ENCODE measurements around the gene NELL2. TPM values are rescaled to one million over a fixed set of nuclear protein-coding genes. Genes with fewer than 3 reads are reported as not detected.
"Not testable (repeated sequence)": the region's sequence is repeated elsewhere in the genome, so short reads cannot be mapped to it uniquely, and the experiment has no call there.

The NELL2 gene
- total RNA-seq, 1 donor from 2014 or later = 47.9 TPM

DNA sequence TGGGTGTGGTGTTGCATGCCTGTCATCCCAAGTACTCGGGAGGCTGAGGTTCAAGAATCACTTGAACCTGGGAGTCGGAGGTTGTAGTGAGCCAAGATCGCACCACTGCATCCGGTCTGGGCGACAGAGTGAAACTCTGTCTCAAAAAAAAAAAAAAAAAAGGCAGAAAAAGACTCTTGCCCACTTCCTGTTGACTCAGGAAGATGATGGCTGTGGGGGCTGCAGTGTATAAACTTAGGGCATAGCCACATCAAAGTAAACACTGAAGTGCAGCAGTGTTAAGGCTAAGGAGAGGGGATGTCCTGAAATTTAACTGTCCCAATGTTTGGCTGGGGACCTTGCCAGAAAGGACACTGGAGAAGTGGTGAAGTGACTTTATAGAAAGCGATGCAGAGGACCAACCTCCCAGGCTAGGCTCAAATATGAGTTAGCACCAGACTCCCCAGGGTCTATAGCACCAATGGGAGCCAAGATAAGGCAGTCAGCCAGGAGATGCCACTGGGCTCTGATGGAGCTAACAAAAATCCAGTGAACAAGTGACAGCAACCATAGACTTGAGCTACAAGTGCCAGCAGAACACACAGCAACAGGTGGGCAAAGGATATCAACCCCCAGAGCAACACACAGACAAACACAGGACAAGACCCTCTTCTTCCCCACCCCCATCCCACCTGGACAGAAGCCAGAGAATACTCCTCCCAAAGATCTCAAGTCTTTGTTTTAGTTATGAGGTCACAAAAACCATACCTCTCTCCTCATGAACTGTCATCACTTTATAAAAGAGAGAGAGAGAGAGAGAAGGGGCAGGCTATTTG lies 28.0 kb downstream of the NELL2 start:
- intact Hi-C loops (cut with micrococcal nuclease) = loop anchor here (1.0 to 10.0 kb wide), 10 partner anchors 12 to 1537 kb away; partner anchors contain the start of genes ARID2 and SCAF11

DNA sequence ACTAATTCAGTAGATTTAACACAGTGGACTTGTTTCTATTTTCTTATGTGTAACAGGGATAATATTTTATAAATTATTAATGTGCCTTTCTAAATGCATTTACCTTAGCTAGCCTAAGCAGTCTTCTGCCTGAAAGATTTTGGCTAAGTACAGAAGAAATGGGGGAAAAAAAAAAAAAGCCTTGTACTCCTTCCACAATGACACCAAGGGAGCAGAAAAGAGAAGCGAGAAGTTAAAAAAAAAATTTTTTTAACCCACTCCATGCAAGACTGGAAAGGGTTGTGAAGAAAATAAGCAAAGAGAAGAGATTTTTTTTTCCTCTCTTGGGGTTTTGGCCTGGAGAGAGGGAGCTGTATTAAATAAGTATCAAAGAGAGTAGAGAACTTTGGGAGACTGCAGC lies 28.7 kb downstream of the NELL2 start:
- intact Hi-C loops (cut with micrococcal nuclease) = loop anchor here (1.0 to 10.0 kb wide), 5 partner anchors 11 to 1537 kb away; partner anchors contain the start of genes ARID2 and SCAF11

DNA sequence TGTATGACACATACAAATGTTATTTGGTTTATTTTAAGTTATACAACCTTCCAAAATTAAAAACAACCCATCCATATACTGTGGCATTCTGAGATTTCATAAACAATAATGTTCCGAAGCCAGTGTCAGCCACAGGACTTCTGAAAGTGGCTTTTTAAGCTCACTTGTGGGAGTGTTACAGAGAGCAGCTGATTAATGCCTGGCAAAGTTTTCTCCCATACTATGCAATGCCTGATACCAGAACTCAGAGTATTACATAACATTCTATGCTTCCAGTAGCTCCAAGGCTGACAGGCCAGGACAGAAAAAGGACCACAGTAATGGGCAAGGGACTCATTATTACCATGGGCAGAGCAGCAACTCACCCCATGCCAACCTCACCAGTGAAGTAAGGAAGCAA lies 29.3 kb downstream of the NELL2 start:
- intact Hi-C loops (cut with micrococcal nuclease) = loop anchor here (1.0 to 10.0 kb wide), 5 partner anchors 11 to 1538 kb away; partner anchors contain the start of genes ARID2 and SCAF11

DNA sequence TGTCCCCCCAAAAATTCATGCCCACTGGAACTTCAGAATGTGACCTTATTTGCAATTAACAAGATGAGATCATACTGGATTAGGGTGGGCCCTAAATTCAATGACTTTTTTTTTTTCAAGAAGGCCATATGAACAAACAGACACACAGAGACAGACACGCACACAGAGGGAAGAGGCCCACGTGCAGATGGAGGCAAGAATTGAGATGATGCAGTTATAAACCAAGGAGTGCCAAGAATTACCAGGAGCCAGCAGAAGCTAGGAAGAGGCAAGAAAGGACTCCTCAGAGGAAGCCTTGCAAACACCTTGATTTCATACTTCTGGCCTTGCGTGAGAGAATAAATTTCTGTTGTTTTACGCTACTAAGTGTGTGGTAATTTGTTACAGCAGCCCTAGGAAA lies 33.4 kb downstream of the NELL2 start:
- intact Hi-C loops (cut with micrococcal nuclease) = loop anchor here (10.0 kb wide), 2 partner anchors 1372 to 1542 kb away; no protein-coding TSS in a partner anchor

DNA sequence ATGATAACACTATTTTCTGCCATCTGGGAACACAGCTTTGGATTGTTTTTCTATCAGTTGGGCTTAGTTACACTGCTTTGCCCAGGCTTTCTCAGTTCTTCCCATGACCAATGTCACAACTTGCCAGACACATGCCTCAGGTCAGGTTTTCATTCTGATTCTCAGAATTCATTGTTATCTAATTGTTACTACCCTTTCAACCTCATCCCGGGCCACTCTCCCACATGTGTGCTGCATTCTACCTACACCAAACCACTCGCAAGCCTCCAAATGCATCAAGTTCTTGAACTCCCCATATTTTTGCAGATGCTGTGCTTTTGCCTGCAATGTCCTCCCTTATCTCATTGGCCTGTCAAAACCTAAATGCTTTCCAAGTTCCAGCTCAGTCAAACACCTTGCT lies 36.3 kb downstream of the NELL2 start:
- intact Hi-C loops (cut with micrococcal nuclease) = loop anchor here (10.0 kb wide), 2 partner anchors 1375 to 1545 kb away; no protein-coding TSS in a partner anchor

DNA sequence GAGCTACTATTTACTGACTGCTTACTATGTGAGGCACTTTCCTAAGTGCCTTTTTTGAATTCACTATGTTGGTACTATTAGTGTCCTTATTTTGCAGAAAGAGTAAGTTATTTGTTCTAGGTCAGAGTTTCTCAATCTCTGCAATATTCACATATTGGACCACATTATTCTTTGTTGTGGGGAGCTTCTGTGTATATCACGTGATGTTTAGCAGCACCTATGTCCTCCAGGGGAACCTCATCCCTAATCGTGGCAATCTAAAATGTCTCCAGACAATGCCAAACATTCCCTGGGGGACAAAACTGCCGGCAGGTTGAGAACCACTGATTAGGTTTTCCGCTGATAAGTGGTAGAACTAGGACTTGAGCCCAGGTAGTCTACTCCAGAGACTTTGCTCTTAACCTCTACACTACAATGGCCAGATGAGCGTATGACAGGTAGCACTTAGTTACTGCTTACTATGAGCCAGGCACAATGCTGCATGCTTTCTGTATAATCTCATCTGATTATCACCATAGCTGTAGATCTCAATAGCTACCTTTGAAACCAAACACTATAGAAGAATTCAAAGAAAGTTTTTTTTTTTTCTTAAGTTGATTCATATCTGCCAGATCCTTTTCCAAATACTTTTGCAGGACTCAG lies 38.9 kb downstream of the NELL2 start:
- intact Hi-C loops (cut with micrococcal nuclease) = no loop called here

DNA sequence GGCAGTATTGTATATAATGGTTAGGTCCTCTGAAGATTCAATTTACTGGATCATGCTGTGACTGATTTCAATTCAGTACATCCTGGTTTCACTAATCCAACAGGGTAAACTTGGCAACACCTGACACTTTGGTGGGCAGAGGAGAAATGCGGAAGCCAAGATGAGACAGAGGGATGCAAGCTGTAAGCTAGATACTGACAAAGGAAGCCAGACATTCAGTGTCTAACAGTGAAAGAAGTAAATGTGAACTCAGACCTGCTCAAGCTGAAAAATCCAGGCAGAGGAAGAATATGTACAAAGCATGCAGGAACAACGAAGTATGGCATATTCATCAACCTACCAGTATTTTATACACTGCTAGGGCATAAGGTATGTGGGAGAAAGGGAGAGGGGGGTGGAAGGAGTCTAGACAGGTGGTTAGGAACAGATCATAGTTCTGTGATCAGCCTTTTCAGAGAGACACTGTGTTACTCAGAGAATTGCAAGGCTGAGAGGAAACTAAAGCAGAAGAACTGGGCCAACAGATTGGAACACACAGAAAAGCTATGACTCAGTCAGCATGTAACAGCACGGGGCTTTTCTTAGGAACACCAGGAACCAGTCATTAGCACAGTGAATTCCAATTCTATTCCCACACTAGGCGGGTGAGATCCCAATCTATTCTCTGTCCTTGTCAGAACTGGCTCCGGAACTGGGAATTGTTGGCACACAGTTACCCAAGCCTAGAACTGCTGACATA lies 40.3 kb downstream of the NELL2 start:
- intact Hi-C loops (cut with micrococcal nuclease) = loop anchor here (1.0 kb wide), 2 partner anchors 8 to 11 kb away; no protein-coding TSS in a partner anchor

DNA sequence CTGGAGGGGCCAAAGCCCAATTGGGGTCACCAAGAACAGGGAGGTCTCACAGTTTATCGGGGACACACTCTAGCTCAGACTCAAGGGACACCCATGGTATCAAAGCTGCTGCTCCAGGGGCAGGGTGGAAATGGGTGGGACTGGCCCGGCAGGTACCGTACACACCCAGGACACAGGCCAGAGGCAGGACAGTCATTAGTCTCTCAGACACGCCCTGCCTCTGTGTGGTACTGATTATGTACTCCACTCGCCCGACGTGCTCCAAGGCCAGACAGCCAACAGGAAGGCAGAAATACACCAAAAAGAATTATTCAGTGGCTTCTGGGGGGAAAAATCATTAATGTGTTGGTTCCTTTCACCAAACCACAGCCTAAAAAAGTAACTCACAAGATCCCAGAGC lies 41.1 kb downstream of the NELL2 start:
- intact Hi-C loops (cut with micrococcal nuclease) = not testable (repeated sequence)

DNA sequence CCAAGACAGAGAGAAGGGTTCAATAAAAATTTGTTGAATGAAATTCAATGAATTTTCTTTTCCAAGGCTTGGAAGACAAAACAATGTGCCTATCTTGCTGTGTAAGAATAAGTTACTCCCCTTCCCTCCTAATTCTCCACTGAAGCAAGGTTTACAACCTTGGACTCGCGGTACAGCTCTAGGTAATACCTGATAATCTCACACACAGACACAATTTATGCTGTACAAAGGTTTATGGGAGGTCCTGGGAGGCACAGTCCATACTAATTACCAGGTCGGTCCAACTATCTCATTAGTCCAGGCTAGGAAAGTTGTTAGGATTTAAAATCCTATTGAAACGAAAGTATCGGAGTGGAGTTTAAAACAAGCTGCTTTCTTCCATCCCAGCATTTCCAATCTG lies 42.6 kb downstream of the NELL2 start:
- intact Hi-C loops (cut with micrococcal nuclease) = no loop called here

DNA sequence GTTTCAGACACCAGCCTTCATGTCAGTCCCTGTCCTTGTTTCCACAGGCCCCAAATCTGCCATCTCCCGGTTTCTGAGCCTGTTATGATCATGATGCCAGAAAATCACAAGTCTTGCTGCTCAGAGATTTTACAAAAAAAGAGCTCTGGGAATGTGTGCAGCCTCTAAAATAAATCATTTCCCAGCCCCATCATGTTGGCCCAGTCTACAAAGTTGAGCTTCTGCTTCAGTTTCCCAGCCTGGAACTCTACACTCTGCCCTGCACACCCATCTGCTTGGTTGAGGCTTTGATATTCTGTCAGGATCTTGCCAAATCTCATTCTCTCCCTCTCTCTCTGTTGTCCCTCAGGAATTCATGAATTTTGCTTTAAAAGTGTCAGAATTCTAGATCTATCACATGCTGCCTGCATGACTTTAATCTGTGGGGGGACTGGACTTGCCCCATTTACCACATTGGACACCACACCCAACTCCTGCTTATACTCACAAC lies 45.5 kb downstream of the NELL2 start:
- intact Hi-C loops (cut with micrococcal nuclease) = no loop called here

DNA sequence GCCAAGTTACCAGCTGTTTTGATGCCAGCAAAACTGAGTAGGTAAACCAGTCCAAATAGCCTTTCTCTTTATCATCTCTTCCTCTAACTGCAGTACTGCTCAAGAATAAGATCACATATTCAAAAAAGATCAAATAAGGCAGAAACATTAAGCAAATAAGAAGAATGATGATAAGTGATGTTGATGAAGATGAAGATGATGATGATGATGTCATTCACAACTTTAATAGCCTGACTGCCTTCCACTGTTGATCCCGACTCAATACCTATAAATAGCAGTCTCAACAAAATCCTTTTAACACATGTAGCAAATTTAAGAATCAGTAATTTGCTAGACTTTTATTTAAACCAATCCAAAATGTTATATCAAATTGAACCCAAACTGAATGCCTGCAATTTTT lies 47.1 kb downstream of the NELL2 start:
- intact Hi-C loops (cut with micrococcal nuclease) = no loop called here

DNA sequence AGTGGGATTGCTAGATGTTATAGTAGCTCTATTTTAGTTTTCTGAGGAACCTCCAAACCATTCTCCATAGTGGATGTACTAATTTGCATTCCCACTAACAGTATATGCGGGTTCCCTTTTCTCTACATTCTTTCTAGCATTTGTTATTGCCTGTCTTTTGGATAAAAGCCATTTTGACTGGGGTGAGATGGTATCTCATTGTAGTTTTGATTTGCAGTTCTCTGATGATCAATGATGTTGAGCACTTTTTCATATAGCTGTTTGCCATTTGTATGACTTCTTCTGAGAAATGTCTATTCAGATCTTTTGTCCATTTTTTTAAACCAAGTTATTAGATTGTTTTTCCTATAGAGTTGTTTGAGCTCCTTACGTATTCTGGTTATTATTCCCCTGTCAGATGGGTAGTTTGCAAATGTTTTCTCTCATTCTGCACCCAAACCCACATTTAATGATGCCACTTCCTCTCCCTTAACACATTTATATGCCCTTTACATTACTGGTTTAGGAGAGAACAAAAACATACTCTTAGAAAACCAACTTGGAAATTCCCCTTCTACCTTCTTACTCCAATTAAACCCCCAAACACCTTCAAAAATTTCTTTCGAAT lies 48.2 kb downstream of the NELL2 start:
- intact Hi-C loops (cut with micrococcal nuclease) = loop anchor here (1.0 kb wide), 3 partner anchors 8 to 48 kb away; partner anchors contain the start of gene NELL2

DNA sequence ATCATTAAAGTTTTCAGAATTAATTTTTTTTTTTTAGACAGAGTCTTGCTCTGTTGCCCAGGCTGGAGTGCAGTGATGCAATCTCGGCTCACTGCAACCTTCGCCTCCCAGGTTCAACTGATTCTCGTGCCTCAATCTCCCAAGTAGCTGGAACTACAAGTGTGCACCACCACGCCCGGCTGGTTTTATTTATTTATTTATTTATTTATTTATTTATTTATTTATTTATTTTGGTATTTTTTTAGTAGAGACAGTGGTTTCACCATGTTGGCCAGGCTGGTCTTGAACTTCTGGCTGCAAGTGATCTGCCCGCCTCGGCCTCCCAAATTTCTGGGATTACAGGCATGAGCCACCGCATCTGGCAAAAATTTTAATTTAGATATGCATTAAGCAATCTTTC lies 54.4 kb downstream of the NELL2 start:
- intact Hi-C loops (cut with micrococcal nuclease) = not testable (repeated sequence)

DNA sequence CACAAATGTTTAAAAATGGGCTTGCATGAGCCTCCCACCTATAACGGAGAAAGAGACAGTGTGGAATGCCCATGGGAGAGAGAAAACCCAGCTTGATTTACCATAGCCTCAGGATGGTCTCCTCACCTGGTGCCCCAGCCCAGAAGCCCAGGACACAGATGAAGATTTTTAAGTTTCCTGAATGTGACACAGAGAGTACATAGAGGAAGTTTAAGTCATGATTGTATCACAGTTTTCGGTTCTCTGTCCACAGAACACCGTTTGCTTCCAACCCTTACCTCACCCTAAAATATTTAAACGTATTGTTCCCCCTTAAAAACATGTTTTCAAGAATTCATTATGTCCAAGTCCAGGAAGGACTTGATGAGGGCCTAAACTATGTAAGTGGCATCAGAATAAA lies 56.2 kb downstream of the NELL2 start:
- intact Hi-C loops (cut with micrococcal nuclease) = loop anchor here (10.0 kb wide), 1 partner anchor 805 kb away; no protein-coding TSS in a partner anchor

DNA sequence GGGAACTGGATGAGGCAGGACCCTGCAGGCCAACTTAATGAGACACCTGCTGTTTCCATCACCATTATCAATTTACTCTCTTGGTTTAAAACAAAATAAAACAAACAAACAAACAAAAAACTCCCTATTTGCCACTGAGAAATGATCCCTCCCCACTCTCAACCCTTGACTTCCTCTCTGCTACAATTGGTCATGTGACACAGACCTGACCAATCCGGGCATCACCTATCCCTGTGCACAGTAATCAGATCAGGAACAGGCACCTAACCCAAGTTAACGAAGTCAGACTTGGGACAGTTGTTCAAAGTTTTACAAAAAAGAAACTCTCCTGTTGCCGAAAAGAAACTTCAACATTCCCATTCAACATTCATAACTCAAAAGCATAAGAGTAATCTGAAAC lies 58.4 kb downstream of the NELL2 start:
- intact Hi-C loops (cut with micrococcal nuclease) = loop anchor here (10.0 kb wide), 1 partner anchor 803 kb away; no protein-coding TSS in a partner anchor

DNA sequence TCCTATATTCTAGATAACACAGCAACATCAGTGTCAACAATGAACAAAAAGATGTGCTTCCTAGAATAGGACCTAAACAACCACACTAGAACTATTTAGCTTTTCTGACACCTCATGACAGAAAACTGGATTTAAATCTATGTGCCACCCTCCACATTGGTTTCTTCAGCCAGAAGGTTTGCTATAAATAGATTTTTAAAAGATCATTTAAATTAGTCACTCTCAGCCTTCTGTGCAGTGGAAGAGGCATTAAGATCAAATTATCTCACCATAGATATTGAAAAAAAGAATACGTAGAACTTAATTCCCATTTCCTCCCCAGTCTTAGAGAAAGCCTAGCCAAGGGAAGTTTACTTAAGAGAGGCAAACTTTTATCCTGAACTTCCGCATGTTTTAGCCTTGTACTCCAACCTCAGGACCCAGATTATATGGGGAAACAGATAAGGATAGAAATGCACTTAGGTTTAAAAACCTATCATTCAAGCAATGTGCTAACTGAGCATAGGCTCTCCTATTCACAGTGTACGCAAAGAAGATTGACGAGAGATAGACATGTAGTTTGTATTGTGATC lies 59.6 kb downstream of the NELL2 start:
- intact Hi-C loops (cut with micrococcal nuclease) = loop anchor here (10.0 kb wide), 1 partner anchor 802 kb away; no protein-coding TSS in a partner anchor

DNA sequence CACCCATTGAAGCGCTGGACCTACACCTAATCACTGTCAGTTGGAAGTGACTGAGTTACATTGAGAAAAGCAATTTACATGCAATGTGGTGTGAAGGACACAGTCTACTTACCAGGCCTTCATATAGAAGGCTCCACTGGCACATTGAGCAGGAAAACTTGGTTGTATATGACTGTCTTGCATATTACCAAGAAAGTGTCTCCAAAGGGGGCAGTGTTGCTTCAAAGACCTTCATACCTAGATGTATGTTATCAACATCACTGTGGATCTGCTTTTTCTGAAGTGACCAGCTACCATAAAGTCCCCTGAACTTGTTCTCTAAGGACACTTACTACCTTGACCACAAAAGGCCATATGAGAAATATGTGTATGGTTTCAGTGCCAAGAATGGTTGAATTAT lies 64.1 kb downstream of the NELL2 start:
- intact Hi-C loops (cut with micrococcal nuclease) = loop anchor here (1.0 to 10.0 kb wide), 6 partner anchors 36 to 797 kb away; no protein-coding TSS in a partner anchor

DNA sequence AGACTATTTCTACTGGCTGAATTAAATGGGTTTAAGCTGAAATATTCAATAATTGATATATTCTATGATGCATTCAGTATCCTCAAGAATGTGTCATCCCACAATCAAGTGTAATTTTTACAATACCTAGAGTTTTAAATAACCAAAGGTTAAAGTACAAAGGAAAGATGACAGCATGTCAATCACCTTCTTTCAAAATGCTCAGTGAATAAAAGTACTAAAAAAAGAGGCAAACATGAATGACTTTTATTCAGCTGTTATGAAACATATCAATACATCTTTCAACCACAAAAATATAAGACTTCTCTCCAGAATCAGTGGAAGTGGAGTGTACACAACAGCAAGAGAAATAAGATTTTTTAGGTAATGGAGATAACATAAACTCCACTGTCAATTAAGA lies 72.0 kb downstream of the NELL2 start:
- intact Hi-C loops (cut with micrococcal nuclease) = no loop called here

DNA sequence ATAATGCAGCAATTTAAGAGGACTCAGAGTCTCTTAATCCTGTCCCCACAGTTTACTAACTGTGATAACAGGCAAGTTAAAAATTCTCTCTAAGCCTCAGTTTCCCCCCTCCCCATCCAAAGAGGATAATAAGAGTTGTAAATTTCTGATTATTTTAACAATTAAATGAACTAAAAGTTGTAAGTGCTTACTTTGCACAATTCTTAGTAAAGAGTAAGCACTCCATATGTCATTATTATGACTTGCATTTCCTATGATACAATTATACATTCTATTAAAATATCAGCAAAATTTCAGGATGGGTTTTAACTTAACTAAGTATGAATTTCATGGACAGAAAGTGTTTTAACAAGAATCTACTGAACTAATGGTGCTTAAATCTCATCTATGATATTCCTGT lies 80.1 kb downstream of the NELL2 start:
- intact Hi-C loops (cut with micrococcal nuclease) = no loop called here

DNA sequence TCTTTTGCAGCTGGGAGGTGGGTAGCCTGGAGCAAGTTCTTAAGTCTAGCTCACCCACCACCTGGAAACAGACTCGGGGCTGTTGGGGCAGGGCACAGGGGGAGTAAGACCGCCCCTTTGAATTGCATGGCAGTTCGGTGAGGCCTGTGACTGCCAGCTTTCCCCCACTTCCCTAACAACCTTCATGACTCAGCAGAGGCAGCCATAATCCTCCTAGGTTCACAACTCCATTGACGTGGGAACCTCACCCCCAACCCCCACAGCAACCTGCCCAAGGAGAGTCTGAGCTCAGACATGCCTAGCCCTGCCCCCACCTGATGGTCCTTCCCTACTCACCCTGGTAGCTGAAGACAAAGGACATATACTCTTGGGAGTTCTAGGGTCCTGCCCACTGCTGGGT lies 87.4 kb downstream of the NELL2 start:
- intact Hi-C loops (cut with micrococcal nuclease) = no loop called here
